Type B pancreatic cell (in vitro differentiated cells): ENCODE measurements around the gene SYNJ2. TPM values are rescaled to one million over a fixed set of nuclear protein-coding genes. Genes with fewer than 3 reads are reported as not detected.

Source experiments
- DNase-seq: peaks from one replicate; pipeline ENCODE4 v3.0.0; 2021; ENCODE audit warnings: mixed read lengths; ENCODE audit not compliant: unreplicated experiment; ENCODE audit errors: extremely low spot score
- H3K27ac Mint-ChIP-seq: 2 replicates; pipeline ENCODE4 v1.8.0; 2021; ENCODE audit warnings: mild to moderate bottlenecking, mixed read lengths
- H3K27me3 Mint-ChIP-seq: 2 replicates; pipeline ENCODE4 v1.8.0; 2021; ENCODE audit warnings: mixed read lengths
- H3K36me3 Mint-ChIP-seq: 2 replicates; pipeline ENCODE4 v1.8.0; 2021; ENCODE audit warnings: mixed read lengths
- H3K4me1 Mint-ChIP-seq: one replicate; pipeline ENCODE4 v1.8.0; 2021; ENCODE audit warnings: mixed read lengths; ENCODE audit not compliant: unreplicated experiment
- H3K4me3 Mint-ChIP-seq: 2 replicates; pipeline ENCODE4 v1.8.0; 2021; ENCODE audit warnings: mild to moderate bottlenecking, mixed read lengths
- H3K9me3 Mint-ChIP-seq: 2 replicates; pipeline ENCODE4 v1.8.0; 2021; ENCODE audit warnings: mixed read lengths
- total RNA-seq: library from RNA; stranded (reverse); gene quantifications from 2 replicates; pipeline ENCODE4 v1.2.1, GENCODE V29; 2021; ENCODE audit warnings: low replicate concordance
- TF ChIP-seq, protein P1 (sequence below): fragments of 200-600 bp; sonication (generic); conservative IDR thresholded peaks from 2 replicates; pipeline ENCODE4 v1.5.0; 2021; ENCODE audit warnings: antibody characterized with exemption, mild to moderate bottlenecking

The SYNJ2 gene
- total RNA-seq, 1 donor from 2014 or later: 17.0 TPM

DNA sequence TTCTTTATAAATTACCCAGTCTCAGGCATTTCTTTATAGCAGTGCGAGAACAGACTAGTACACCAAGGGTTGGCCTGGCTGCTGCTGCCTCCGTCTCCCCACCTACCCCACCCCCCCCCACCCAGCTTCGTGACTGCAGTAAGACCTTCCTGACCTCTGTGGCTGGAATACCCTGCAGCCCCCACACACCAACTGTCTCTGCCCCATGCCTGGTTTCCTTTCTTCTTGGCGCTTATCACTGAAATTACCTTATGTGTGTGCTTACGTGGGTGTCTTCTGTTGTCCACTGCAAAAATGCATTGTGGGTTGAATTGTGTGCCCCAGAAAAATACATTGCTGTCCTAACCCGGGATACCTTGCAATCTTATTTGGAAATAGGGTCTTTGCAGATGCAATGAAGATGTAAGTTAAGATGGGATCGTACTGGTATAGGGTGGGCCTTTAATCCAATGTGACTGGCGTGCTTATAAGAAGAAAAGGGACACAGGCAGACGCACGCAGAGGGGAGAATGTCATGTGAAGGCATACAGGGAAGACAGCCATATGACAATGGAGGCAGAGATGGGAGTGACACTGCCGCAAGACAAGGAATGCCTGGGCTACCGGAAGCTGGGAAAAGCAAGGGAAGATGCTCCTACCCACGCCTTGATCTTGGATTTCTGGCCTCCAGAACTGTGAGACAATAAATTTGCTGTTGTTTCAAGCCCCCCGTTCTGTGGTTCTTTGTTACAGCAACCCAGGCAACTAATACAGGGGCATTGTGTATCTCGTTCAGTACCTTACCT lies 15.4 kb downstream of the SYNJ2 start:
- H3K9me3 Mint-ChIP-seq: peaks cover 9% of the 10 kb centered on the region
- H3K4me3 Mint-ChIP-seq: peak overlapping the region; percentile 18
- peaks cover 66% of the 10 kb centered on the region for H3K4me1 Mint-ChIP-seq
- H3K27me3 Mint-ChIP-seq: no peaks in the 10 kb centered on the region
- TF ChIP-seq, protein P1, sequence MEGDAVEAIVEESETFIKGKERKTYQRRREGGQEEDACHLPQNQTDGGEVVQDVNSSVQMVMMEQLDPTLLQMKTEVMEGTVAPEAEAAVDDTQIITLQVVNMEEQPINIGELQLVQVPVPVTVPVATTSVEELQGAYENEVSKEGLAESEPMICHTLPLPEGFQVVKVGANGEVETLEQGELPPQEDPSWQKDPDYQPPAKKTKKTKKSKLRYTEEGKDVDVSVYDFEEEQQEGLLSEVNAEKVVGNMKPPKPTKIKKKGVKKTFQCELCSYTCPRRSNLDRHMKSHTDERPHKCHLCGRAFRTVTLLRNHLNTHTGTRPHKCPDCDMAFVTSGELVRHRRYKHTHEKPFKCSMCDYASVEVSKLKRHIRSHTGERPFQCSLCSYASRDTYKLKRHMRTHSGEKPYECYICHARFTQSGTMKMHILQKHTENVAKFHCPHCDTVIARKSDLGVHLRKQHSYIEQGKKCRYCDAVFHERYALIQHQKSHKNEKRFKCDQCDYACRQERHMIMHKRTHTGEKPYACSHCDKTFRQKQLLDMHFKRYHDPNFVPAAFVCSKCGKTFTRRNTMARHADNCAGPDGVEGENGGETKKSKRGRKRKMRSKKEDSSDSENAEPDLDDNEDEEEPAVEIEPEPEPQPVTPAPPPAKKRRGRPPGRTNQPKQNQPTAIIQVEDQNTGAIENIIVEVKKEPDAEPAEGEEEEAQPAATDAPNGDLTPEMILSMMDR: no peak
- no peak for DNase-seq
- peaks cover 14% of the 10 kb centered on the region for H3K36me3 Mint-ChIP-seq
- no peak overlapping the region for H3K27ac Mint-ChIP-seq

DNA sequence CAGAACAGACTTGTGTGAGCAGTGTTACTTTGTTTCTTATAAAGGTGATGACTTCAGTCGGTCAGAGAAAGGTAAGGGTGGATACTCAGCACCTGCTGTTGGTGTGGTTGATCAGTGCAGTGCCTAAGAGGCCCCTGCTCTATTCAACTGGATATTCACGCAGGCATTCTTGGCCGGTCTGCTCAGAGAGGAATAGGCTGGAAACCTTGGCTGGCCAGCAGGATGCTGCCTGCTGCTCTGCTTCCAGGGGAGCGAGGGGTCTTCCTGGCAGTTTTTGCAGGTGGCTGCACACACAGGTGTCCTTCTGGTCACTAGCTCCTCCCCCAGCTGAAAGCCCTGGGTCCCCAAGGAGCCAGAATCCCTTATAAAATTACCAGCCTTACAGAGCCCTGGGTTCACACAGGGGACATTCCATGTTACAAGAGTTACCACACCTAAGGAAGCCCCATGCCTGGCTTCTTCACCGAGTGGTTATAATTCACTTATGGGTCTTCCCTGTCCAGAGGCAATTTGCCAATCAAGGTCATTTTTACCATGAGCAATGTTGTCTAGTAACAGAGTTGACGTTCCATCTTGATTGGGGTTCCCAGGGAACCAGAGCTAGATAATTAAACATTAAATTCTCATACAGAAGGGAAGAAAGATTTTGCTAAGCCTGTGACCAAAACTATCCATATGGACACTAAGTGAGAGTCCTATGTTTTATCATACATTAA lies 16.4 kb downstream of the SYNJ2 start:
- Mint-ChIP-seq H3K9me3 (peaks cover 6% of the 10 kb centered on the region), H3K4me3 (no peak overlapping the region), H3K36me3 (peaks cover 11% of the 10 kb centered on the region), H3K4me1 (peaks cover 72% of the 10 kb centered on the region), H3K27ac (no peak overlapping the region), H3K27me3 (no peaks in the 10 kb centered on the region)
- TF ChIP-seq, protein P1: no peak
- DNase-seq: no peak

GRCh38 chr6:157998707-157999167 lies 17.1 kb downstream of the SYNJ2 start:
- TF ChIP-seq, protein P1: no peak

DNA sequence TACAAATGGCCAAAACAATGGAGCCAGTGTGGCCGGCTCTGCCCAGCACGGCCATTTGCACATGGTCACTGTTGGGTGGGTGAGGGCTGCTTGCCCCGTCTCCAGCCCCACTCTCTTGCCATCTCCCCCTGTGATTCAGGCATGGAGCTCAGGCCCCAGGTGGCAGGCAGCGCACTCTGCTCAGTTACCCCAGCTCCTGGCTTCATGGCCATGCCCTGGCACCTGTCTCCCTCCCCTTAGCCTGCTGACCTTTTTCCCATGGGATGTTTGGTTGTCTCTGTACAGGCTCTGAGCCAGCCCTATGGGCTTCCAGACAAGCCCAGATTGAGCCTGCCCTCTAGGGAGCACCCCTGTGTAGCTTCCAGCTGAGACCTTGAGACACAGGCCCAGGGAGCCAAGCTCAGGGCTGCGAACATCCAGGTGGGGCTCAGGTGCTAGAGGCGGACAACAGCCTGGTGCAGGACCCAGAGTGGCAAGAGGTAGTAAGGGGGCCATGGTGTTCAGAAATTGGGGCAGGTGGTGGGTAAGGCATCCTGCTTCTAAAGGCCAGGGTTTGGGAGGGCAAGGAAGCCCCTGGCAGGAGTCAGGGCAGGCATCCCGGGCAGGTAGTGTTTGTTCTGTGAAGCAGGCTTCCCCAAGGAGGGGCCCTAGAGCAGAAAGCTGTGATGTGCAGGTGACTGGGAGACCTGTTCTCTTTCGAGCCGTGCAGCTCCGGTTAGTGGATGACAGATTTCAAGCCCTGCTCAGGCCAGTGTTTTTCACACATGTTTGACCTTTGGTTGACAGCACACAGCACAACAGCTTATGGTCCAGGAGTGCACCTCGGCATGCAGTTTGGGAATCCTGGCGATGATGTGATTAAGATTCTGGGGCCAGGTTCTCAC lies 17.7 kb downstream of the SYNJ2 start:
- H3K4me1 Mint-ChIP-seq: peaks cover 79% of the 10 kb centered on the region
- no peaks in the 10 kb centered on the region for H3K27me3 Mint-ChIP-seq
- DNase-seq: no peak
- TF ChIP-seq, protein P1: no peak
- no peak overlapping the region for H3K27ac Mint-ChIP-seq
- peaks cover 7% of the 10 kb centered on the region for H3K36me3 Mint-ChIP-seq
- no peak overlapping the region for H3K4me3 Mint-ChIP-seq
- peaks cover 6% of the 10 kb centered on the region for H3K9me3 Mint-ChIP-seq

More at GRCh38 chr6:157998707-157999167, 17.1 kb downstream of the SYNJ2 start:
- DNase-seq: no peak
- Mint-ChIP-seq H3K4me1 (peaks cover 76% of the 10 kb centered on the region), H3K27ac (peak overlapping the region; percentile 2), H3K4me3 (no peak overlapping the region), H3K36me3 (peaks cover 7% of the 10 kb centered on the region), H3K27me3 (no peaks in the 10 kb centered on the region), H3K9me3 (peaks cover 6% of the 10 kb centered on the region)
